Measurements from ENCODE around the gene SLAIN1. TPM values are rescaled to one million over a fixed set of nuclear protein-coding genes. Genes with fewer than 3 reads are reported as not detected.

SLAIN1 gene
- total RNA-seq, 1 experiment from 2014 or later: 314 TPM

DNA sequence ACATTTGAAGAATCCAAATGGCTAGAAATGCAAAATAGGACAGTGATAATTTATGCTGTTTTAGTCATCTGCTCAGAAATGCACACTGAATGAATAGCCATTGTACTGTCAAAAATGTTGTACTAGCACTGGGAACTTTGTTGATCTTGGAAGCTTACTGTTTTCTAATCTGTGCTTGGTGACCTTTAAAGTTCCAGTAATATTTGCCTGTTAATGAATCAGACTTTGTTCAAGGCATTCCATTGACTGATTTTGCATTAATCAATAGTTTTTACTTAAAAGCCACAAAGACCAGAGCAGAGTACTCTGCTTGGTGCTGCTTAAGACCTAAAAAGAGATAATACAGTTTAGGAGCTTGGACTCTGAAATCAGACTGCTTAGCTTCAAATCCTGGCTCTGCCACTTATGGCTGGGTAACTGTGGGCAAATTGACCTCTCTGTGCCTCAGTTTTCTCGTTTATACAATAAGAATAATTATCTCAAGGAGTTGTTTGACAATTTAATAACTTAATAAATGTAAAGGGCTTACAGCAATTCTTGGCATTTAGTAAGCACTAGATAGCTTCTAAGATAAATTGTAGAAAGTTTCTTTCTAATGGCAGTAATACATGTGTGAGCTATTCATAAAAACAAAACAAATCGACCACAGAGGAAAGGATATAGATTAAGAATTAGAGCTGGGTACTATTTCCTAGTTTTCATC, 4.6 kb upstream of the SLAIN1 start:
- peak overlapping the region; percentile 98 for H3K27ac ChIP-seq (ENCODE audit: low read depth, low read length, poor library complexity, severe bottlenecking)
- no peaks in the 10 kb centered on the region for H3K27me3 ChIP-seq (replicated peaks; ENCODE audit: insufficient read depth, low read depth, low read length, poor library complexity)
- POLR2A ChIA-PET (ENCODE audit: low non-redundant PET): interaction anchor here (0.7 kb wide), 1 partner anchor 421 kb away, joined by 3 read pairs; no protein-coding TSS in a partner anchor
- TF ChIP-seq, protein P1, sequence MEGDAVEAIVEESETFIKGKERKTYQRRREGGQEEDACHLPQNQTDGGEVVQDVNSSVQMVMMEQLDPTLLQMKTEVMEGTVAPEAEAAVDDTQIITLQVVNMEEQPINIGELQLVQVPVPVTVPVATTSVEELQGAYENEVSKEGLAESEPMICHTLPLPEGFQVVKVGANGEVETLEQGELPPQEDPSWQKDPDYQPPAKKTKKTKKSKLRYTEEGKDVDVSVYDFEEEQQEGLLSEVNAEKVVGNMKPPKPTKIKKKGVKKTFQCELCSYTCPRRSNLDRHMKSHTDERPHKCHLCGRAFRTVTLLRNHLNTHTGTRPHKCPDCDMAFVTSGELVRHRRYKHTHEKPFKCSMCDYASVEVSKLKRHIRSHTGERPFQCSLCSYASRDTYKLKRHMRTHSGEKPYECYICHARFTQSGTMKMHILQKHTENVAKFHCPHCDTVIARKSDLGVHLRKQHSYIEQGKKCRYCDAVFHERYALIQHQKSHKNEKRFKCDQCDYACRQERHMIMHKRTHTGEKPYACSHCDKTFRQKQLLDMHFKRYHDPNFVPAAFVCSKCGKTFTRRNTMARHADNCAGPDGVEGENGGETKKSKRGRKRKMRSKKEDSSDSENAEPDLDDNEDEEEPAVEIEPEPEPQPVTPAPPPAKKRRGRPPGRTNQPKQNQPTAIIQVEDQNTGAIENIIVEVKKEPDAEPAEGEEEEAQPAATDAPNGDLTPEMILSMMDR (conservative IDR thresholded peaks at IDR 0.05; ENCODE audit: low read depth, low read length): no peak
- TF ChIP-seq EZH2 (IDR thresholded peaks at IDR 0.05; ENCODE audit: borderline replicate concordance, low read depth, low read length, poor library complexity, severe bottlenecking): no peak
- H3K4me1 ChIP-seq (ENCODE audit: insufficient read depth, low read length, poor library complexity, severe bottlenecking): peaks cover 57% of the 10 kb centered on the region
- no TSS peak for BruUV-seq (replicated peaks)
- H3K36me3 ChIP-seq (ENCODE audit: insufficient read depth, low read length, poor library complexity, severe bottlenecking): no peaks in the 10 kb centered on the region
- intact Hi-C loops (cut with micrococcal nuclease; ENCODE audit: unreplicated experiment): loop anchor here (1.0 to 2.0 kb wide), 5 partner anchors 98 to 428 kb away; no protein-coding TSS in a partner anchor
- H3K9me3 ChIP-seq (ENCODE audit: low read depth, low read length, poor library complexity, severe bottlenecking): peaks cover 4% of the 10 kb centered on the region
- CTCF ChIA-PET: interaction anchor here (0.6 to 1.0 kb wide), 3 partner anchors 98 to 156 kb away, joined by 3 read pairs; no protein-coding TSS in a partner anchor
- DNase-seq (ENCODE audit: low spot score): peak; percentile 95
- H3K4me3 ChIP-seq (ENCODE audit: low read depth, low read length, poor library complexity, severe bottlenecking): no peak overlapping the region

DNA sequence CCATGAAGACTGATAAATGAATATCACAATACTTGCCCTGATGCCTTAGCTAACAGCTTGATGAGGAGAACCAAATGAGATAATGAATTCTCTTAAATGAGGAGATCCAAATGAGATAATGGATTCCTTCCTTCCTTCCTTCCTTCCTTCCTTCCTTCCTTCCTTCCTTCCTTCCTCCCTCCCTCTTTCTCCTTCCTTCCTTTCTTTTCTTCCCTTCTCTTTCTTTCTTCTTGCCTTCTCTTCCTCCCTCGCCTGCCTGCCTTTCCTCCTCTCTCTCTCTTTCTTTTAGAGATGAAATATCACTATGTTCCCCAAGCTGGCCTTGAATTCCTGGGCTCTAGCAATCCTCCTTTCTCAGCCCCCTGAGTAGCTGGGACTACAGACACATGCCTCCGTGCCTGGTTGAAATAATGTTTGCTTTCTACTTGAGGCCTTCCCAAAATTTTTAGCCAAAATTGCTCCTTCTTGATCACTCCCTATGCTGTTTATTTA, 4.0 kb upstream of the SLAIN1 start:
- peak; percentile 96 for DNase-seq (ENCODE audit: low spot score)
- peaks cover 57% of the 10 kb centered on the region for H3K4me1 ChIP-seq (ENCODE audit: insufficient read depth, low read length, poor library complexity, severe bottlenecking)
- BruUV-seq (replicated peaks): no TSS peak
- H3K36me3 ChIP-seq (ENCODE audit: insufficient read depth, low read length, poor library complexity, severe bottlenecking): no peaks in the 10 kb centered on the region
- no peak overlapping the region for H3K4me3 ChIP-seq (ENCODE audit: low read depth, low read length, poor library complexity, severe bottlenecking)
- CTCF ChIA-PET: interaction anchor here (0.6 to 0.7 kb wide), 2 partner anchors 98 to 156 kb away, joined by 3 read pairs; no protein-coding TSS in a partner anchor
- POLR2A ChIA-PET (ENCODE audit: low non-redundant PET): interaction anchor here (0.7 kb wide), 1 partner anchor 422 kb away, joined by 3 read pairs; no protein-coding TSS in a partner anchor
- intact Hi-C loops (cut with micrococcal nuclease; ENCODE audit: unreplicated experiment): loop anchor here (1.0 to 2.0 kb wide), 5 partner anchors 98 to 427 kb away; no protein-coding TSS in a partner anchor
- TF ChIP-seq, protein P1 (conservative IDR thresholded peaks at IDR 0.05; ENCODE audit: low read depth, low read length): no peak
- TF ChIP-seq EZH2 (IDR thresholded peaks at IDR 0.05; ENCODE audit: borderline replicate concordance, low read depth, low read length, poor library complexity, severe bottlenecking): no peak
- peaks cover 4% of the 10 kb centered on the region for H3K9me3 ChIP-seq (ENCODE audit: low read depth, low read length, poor library complexity, severe bottlenecking)
- H3K27me3 ChIP-seq (replicated peaks; ENCODE audit: insufficient read depth, low read depth, low read length, poor library complexity): no peaks in the 10 kb centered on the region
- H3K27ac ChIP-seq (ENCODE audit: low read depth, low read length, poor library complexity, severe bottlenecking): peak overlapping the region; percentile 98

GRCh38 chr13:77696006-77696878, 1.2 kb upstream of the SLAIN1 start:
- peak overlapping the region; percentile 98 for H3K27ac ChIP-seq (ENCODE audit: low read depth, low read length, poor library complexity, severe bottlenecking)
- no peaks in the 10 kb centered on the region for H3K9me3 ChIP-seq (ENCODE audit: low read depth, low read length, poor library complexity, severe bottlenecking)
- H3K4me3 ChIP-seq (ENCODE audit: low read depth, low read length, poor library complexity, severe bottlenecking): peak overlapping the region; percentile 83
- peaks cover 6% of the 10 kb centered on the region for H3K36me3 ChIP-seq (ENCODE audit: insufficient read depth, low read length, poor library complexity, severe bottlenecking)
- no peaks in the 10 kb centered on the region for H3K27me3 ChIP-seq (replicated peaks; ENCODE audit: insufficient read depth, low read depth, low read length, poor library complexity)
- H3K4me1 ChIP-seq (ENCODE audit: insufficient read depth, low read length, poor library complexity, severe bottlenecking): peaks cover 56% of the 10 kb centered on the region
- BruUV-seq (replicated peaks): no TSS peak
- POLR2A ChIA-PET (ENCODE audit: low non-redundant PET): interaction anchor here (0.5 kb wide), 1 partner anchor 28 kb away, joined by 3 read pairs; no protein-coding TSS in a partner anchor
- CTCF ChIA-PET: no interaction called here
- intact Hi-C loops (cut with micrococcal nuclease; ENCODE audit: unreplicated experiment): loop anchor here (5.0 kb wide), 2 partner anchors 369 to 1096 kb away; partner anchors contain the start of gene MYCBP2
- peak; percentile 70 for DNase-seq (ENCODE audit: low spot score)
- TF ChIP-seq EZH2 (IDR thresholded peaks at IDR 0.05; ENCODE audit: borderline replicate concordance, low read depth, low read length, poor library complexity, severe bottlenecking): no peak
- TF ChIP-seq, protein P1 (conservative IDR thresholded peaks at IDR 0.05; ENCODE audit: low read depth, low read length): no peak

Data from A673 (cell line).